SK-N-SH treated with all-trans-retinoic acid at 6 μM for 48 hours (cell line): ENCODE measurements around the gene DOCK9.

ENCODE experiments used
- CSDC2 ChIP-seq: fragments of 250-450 bp; sonication (Bioruptor Pico); IDR thresholded peaks from 2 replicates; pipeline ENCODE4 v1.5.0; 2020; ENCODE audit warnings: mild to moderate bottlenecking, moderate library complexity
- GLIS3 ChIP-seq: fragments of 250-450 bp; sonication (Bioruptor Pico); IDR thresholded peaks from 2 replicates; pipeline ENCODE4 v1.5.0; 2020; ENCODE audit warnings: mild to moderate bottlenecking, moderate library complexity
- ISL1 ChIP-seq: fragments of 250-450 bp; sonication (Bioruptor Pico); IDR thresholded peaks from 2 replicates; pipeline ENCODE4 v2.1.2; 2022; ENCODE audit warnings: mild to moderate bottlenecking, moderate library complexity
- RARB ChIP-seq: fragments of 250-450 bp; sonication (Bioruptor Pico); IDR thresholded peaks from 2 replicates; pipeline ENCODE4 v1.8.0; 2021; ENCODE audit warnings: mild to moderate bottlenecking, moderate library complexity
- ZC3H10 ChIP-seq: fragments of 250-450 bp; sonication (Bioruptor Pico); IDR thresholded peaks from 2 replicates; pipeline ENCODE4 v1.5.1; 2021; ENCODE audit warnings: mild to moderate bottlenecking, moderate library complexity
- ZFP30 ChIP-seq: fragments of 450-650 bp; formaldehyde crosslinking; IDR thresholded peaks from 2 replicates; pipeline ENCODE4 v1.5.0; 2022; ENCODE audit warnings: mild to moderate bottlenecking, moderate library complexity
- ZNF565 ChIP-seq: fragments of 450-650 bp; formaldehyde crosslinking; conservative IDR thresholded peaks from 2 replicates; pipeline ENCODE4 v1.5.0; 2020; ENCODE audit warnings: low read depth, mild to moderate bottlenecking, moderate library complexity
- TF ChIP-seq, protein P1 (sequence below): fragments of 250-450 bp; sonication (Bioruptor Pico); IDR thresholded peaks from 2 replicates; pipeline ENCODE4 v1.5.1; 2020; ENCODE audit warnings: low read depth, mild to moderate bottlenecking, moderate library complexity
- TF ChIP-seq, protein P2 (sequence below): fragments of 250-450 bp; sonication (Bioruptor Pico); IDR thresholded peaks from 2 replicates; pipeline ENCODE4 v1.8.0; 2020; ENCODE audit warnings: mild to moderate bottlenecking, moderate library complexity, borderline replicate concordance

DNA sequence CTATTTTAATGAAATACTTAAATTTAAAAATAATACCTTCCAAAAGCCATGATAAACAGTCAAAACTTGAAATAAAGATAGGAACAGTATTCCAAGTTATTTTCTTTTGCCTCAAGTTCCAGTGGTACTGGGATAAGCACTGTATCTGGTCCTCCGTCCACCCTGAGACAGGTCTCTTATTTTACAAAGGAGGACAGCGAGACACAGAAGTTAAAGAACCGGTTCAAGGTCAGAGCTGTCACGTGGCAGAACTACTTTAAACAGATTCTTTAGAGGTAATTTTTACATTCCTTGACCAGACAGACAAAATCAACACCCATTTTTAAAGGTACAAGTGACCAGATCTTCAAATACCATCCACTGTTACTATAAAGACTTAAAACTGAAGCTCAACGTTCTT, 10.4 kb upstream of the DOCK9 start:
- no peak for TF ChIP-seq GLIS3
- no peak for TF ChIP-seq ZC3H10
- TF ChIP-seq, protein P1, sequence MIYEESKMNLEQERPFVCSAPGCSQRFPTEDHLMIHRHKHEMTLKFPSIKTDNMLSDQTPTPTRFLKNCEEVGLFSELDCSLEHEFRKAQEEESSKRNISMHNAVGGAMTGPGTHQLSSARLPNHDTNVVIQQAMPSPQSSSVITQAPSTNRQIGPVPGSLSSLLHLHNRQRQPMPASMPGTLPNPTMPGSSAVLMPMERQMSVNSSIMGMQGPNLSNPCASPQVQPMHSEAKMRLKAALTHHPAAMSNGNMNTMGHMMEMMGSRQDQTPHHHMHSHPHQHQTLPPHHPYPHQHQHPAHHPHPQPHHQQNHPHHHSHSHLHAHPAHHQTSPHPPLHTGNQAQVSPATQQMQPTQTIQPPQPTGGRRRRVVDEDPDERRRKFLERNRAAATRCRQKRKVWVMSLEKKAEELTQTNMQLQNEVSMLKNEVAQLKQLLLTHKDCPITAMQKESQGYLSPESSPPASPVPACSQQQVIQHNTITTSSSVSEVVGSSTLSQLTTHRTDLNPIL (CRISPR knock-in tag) = no peak
- TF ChIP-seq ZFP30 (CRISPR knock-in tag) = no peak
- TF ChIP-seq, protein P2, sequence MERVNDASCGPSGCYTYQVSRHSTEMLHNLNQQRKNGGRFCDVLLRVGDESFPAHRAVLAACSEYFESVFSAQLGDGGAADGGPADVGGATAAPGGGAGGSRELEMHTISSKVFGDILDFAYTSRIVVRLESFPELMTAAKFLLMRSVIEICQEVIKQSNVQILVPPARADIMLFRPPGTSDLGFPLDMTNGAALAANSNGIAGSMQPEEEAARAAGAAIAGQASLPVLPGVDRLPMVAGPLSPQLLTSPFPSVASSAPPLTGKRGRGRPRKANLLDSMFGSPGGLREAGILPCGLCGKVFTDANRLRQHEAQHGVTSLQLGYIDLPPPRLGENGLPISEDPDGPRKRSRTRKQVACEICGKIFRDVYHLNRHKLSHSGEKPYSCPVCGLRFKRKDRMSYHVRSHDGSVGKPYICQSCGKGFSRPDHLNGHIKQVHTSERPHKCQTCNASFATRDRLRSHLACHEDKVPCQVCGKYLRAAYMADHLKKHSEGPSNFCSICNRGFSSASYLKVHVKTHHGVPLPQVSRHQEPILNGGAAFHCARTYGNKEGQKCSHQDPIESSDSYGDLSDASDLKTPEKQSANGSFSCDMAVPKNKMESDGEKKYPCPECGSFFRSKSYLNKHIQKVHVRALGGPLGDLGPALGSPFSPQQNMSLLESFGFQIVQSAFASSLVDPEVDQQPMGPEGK = no peak
- no peak for TF ChIP-seq CSDC2 (CRISPR knock-in tag)
- TF ChIP-seq RARB (CRISPR knock-in tag) = no peak
- TF ChIP-seq ISL1 = no peak
- no peak for TF ChIP-seq ZNF565 (CRISPR knock-in tag)
